Bone marrow (tissue), 2 donors: ENCODE measurements around the gene FILIP1.

Experiments used
- DNase-seq, 2 donors: peaks; one replicate each; lab custom pipeline; 2025; lab: John Stamatoyannopoulos, UW

Gene FILIP1

DNA sequence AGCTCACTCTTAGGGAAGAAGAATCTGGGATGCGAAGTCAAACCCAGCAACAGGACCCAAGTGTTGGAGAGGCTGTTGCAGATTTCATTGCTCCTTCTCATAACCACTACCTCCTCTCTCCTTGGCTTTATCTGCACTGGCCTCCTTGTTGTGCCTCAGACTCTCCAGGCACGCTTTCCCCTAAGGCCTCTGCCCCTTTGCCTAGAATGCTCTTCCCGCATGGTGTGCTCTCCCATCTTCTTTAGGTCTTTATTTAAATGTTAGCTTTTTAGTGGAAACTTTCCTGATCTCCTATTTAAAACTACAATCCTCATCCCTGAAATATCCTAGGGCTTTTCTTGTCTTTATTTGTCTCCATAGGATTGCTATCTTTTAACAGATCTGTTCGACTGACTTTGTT, 114.1 kb downstream of the FILIP1 start:
- no peak for DNase-seq

DNA sequence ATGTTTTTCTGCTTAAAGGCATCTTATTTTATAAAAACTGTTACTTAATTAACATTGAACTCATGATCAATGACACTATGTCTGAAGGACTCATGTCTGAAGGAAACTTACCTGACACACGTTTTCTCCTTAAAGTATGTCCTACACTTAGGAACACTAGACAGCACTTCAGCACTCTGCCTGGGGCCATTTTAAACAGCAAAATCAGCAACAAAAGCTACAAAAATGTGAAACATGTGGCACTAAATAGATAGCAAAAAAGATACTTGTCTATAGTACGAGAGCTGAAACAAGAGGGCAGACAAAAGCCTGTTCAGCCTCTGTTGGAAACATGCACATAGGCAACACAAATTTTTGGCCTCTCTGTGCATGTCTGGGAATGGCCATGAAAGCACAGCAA, 115.5 kb downstream of the FILIP1 start:
- no peak for DNase-seq

- DNase-seq: no peak
These were observed 116.2 kb downstream of the FILIP1 start for GRCh38 chr6:75377386-75377785.

DNA sequence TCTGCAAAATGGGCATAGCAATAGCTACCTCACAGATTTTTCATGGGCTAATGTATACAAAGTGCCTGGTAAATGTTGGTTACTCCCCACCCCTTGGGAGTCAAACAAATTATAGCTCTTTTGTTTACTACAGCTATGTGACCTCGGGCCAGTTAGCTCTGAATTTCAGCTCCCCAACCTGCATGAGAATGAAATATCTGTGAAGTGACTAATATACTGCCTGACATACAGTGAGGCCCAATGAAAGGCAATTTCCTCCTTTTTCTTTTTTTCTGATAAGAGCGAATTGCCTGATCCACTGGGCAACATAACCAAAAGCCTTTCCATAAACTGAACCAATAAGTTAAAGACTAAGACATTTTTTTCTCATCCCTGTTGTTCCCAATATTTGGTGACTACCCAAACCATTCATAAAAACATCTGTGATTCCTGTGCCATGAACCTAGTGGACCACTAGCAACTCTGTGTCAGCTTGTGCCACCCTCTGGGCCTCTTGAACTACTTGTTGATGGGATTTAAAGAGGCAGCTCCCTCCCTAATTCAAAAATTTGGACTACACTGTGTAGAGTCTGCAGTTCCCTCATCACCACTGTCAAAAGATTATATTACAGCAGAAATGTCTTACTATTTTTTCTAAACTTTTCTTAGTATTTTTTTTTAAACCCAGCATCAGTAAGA, 117.1 kb downstream of the FILIP1 start:
- DNase-seq: no peak

GRCh38 chr6:75374961-75375400, 118.6 kb downstream of the FILIP1 start:
- DNase-seq: no peak

DNA sequence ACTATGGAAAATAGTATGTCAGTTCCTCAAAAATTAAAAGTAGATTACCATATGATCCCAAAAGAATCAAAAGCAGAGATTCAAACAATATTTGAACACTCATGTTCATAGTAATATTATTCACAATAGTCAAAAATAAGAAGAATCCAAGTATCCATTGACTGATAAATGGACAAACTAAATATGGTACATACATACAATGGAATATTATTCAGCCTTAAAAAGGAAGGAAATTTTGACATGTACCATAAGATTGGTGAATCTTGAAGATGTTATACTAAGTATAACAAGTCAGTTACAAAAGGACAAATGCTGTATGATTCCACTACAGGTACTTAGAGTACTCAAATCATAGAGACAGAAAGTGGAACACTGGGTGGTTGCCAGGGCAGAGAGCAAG, 120.7 kb downstream of the FILIP1 start:
- no peak for DNase-seq

GRCh38 chr6:75370011-75370410, 123.6 kb downstream of the FILIP1 start:
- DNase-seq: no peak

- DNase-seq: no peak
These were observed 124.7 kb downstream of the FILIP1 start for GRCh38 chr6:75368864-75369402.

- no peak for DNase-seq
These were observed 125.3 kb downstream of the FILIP1 start for GRCh38 chr6:75368151-75368779.

DNA sequence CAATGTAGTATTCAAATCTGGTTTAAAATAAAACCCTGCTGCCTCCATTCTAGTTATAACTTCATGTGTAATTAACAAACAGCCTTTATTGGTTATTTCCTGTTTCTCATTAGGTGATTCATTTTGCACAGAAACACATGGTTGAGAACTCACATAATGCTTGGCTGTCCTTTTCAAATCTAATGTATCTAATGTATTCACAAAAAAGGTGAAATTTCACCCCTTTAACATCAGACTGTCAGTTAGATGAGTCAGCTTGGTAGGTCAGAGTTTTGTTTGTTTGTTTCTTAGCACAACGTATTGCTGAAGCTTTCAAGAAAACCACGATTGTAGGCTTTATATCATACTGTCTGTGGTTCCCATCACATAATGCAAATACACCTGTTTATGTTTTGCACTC, 130.3 kb downstream of the FILIP1 start:
- DNase-seq: no peak

DNA sequence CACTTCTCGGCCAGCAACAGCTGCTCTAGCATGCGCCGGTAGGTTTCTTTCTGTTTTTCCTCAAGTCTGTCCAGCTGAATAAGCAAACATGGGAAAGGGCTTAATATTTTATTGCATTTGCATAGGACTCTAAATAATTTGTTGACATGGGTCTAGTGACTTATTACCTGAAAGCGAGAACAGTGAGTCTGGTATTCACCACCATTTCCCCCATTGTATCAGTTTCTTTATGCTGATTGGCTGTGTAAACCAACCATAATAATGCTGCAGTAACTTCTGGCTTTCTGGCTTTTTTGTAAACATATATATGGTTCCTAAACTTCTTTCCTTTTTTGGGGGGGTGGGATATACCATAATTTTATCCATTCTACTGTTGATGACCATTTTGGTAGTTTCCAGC, 140.0 kb downstream of the FILIP1 start:
- DNase-seq: no peak

- DNase-seq: no peak
These were observed 142.0 kb downstream of the FILIP1 start for GRCh38 chr6:75351570-75351969.

GRCh38 chr6:75350808-75351207, 142.8 kb downstream of the FILIP1 start:
- DNase-seq: no peak

DNA sequence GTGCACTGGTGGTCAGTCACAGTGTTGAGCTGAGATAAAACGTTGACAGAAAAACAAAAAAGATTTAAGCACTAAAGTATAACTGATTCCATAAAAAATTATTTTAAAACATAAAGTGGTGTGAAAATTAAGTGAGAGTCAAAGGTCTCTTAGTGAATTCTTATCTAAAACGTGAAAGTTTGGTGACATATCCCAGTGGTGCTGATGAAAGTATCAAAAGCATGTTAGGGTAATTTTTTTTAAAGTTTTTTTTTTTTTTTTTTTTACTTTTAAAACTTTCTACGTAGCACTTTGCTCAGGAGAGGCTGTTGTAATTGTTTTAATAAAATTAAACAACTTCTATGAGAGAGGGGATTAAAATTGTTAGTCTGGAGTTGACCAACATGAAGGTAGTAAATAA, 143.4 kb downstream of the FILIP1 start:
- no peak for DNase-seq

- no peak for DNase-seq
These were observed 144.2 kb downstream of the FILIP1 start for GRCh38 chr6:75349262-75349984.

DNA sequence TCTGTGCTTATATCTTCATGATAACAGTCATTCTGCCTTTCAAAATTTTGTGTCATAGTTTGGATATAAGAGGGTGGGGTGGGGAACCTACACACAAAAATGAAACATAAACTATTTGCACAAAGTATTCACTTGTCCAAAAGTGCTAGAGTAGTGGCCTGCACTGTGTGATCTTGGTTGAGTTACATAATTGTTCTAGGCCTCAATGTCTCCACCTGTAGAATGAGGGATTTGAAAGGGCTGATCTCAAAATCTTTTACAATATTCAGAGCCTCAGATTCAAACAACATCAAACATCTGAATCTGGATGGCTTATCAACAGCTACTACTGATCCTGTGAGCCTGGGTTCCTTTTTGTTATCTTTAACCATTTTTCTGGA, 144.7 kb downstream of the FILIP1 start:
- no peak for DNase-seq

DNA sequence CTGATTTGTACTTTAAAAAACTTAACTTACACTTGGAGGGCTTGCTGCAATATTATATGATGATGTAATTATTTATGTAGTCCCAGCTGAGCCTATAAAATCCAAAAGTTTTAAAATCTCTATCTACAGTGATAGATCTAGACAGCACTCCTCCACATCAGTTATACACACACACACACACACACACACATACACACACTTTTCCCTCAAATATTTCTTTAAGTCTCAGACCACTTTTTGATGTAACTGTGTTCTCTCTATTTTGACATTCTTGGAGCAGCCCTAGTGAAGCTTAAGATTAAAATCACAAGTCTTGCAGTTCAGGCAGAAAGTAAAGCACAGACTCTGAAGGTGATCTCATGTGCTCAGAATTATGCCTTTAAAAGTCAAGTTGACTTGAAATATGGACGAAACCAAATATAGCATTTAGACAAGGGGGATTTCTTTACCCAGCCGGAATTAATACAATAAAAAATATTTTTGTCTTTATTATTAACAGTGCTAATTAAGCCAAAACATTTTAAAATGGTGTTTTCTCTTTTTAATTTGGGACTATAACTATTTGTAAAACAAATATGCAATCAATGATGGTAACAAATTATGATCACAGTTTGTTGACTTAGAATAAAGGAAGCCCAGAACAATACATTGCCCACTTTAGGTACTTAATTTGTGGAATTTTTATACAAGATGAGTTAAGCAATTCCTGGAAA, 145.5 kb downstream of the FILIP1 start:
- no peak for DNase-seq

GRCh38 chr6:75345413-75345812, 148.2 kb downstream of the FILIP1 start:
- DNase-seq: no peak

DNA sequence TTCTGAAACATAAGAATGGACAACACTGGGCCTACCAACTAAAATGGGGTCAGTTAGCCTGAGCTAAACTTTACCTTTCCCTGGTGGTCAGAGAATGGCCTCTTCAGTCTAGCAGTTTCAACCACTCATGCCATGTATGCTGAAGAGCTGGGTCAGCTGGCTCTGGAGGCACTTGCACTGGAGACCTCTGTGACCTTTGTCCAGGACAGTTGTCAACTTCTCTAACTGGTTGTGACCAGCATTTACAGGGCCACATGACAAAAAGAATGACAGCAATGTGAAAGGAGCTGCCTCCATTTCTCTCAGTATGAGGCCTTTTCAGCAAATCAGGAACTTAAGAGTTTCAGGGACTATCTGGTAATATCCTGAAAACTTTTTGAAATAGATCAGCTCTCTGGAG, 149.1 kb downstream of the FILIP1 start:
- DNase-seq: no peak

GRCh38 chr6:75344021-75344420, 149.6 kb downstream of the FILIP1 start:
- DNase-seq: no peak

- no peak for DNase-seq
These were observed 155.6 kb downstream of the FILIP1 start for GRCh38 chr6:75337835-75338580.
